ENCODE measurements around the gene ELP5. TPM values are rescaled to one million over a fixed set of nuclear protein-coding genes. Genes with fewer than 3 reads are reported as not detected.

Gene ELP5
- total and polyA plus RNA-seq, 2 donors (not counting 1 experiment from before 2014, with no cell fraction given), result 22.6 to 33.2 TPM

GRCh38 chr17:7241090-7241733, 10.8 kb upstream of the ELP5 start:
- Histone ChIP-seq H3K27ac (ENCODE audit: insufficient read depth, low read length) (peak overlapping the region; percentile 97), H3K9me3 (ENCODE audit: control insufficient read depth, insufficient read depth, low read depth, low read length) (no peaks in the 10 kb centered on the region), H3K4me1 (ENCODE audit: control insufficient read depth, extremely low read depth, insufficient read depth, low read length) (peaks cover 13% of the 10 kb centered on the region), H2AFZ (ENCODE audit: low read length) (no peak overlapping the region), H3K4me2 (ENCODE audit: extremely low read depth, insufficient read depth, low read length) (peak overlapping the region; percentile 96), H3K79me2 (ENCODE audit: control insufficient read depth, insufficient read depth, low read length) (peaks cover 47% of the 10 kb centered on the region), H4K20me1 (ENCODE audit: control insufficient read depth, extremely low read depth, insufficient read depth, low read length) (no peaks in the 10 kb centered on the region), H3K4me3 (replicated peaks in 1 of 4; ENCODE audit: control extremely low read depth in 1 of 4, insufficient read depth in 1 of 4, low read depth in 3 of 4, low read length in 4 of 4) (peak overlapping the region; percentile 74 to 98 (median 96)), H3K27me3 (ENCODE audit: control insufficient read depth, insufficient read depth, low read length) (no peaks in the 10 kb centered on the region), H3K9ac (ENCODE audit: insufficient read depth, low read length) (peak overlapping the region; percentile 96), H3K36me3 (ENCODE audit: control insufficient read depth, insufficient read depth, low read length) (peaks cover 18% of the 10 kb centered on the region)
- no peak for DNase-seq (ENCODE audit: low read depth in 2 of 2)
- TF ChIP-seq CTCF (conservative IDR thresholded peaks at IDR 0.05 in 1 of 2, IDR thresholded peaks at IDR 0.05 in 1 of 2; ENCODE audit: low read depth in 1 of 2, low read length in 2 of 2), result no peak
- TF ChIP-seq EZH2 (IDR thresholded peaks at IDR 0.05; ENCODE audit: low read length, missing control alignments), result no peak

GRCh38 chr17:7241783-7242716, 10.0 kb upstream of the ELP5 start, which contains the start of gene GABARAP:
GABARAP (minus strand) TSS chr17:7242449; CDS start chr17:7242330, 119 bp downstream.
- TF ChIP-seq EZH2 (IDR thresholded peaks at IDR 0.05; ENCODE audit: low read length, missing control alignments) (no peak), CTCF (conservative IDR thresholded peaks at IDR 0.05 in 1 of 2, IDR thresholded peaks at IDR 0.05 in 1 of 2; ENCODE audit: low read depth in 1 of 2, low read length in 2 of 2) (no peak)
- Histone ChIP-seq H3K27me3 (ENCODE audit: control insufficient read depth, insufficient read depth, low read length) (no peaks in the 10 kb centered on the region), H3K9me3 (ENCODE audit: control insufficient read depth, insufficient read depth, low read depth, low read length) (no peaks in the 10 kb centered on the region), H3K36me3 (ENCODE audit: control insufficient read depth, insufficient read depth, low read length) (peaks cover 14% of the 10 kb centered on the region), H3K27ac (ENCODE audit: insufficient read depth, low read length) (peak within 1 kb of the TSS; percentile 97), H3K79me2 (ENCODE audit: control insufficient read depth, insufficient read depth, low read length) (peaks cover 46% of the 10 kb centered on the region), H3K4me3 (replicated peaks in 1 of 4; ENCODE audit: control extremely low read depth in 1 of 4, insufficient read depth in 1 of 4, low read depth in 3 of 4, low read length in 4 of 4) (peak within 1 kb of the TSS; percentile 74 to 98 (median 96)), H3K4me1 (ENCODE audit: control insufficient read depth, extremely low read depth, insufficient read depth, low read length) (peaks cover 13% of the 10 kb centered on the region), H4K20me1 (ENCODE audit: control insufficient read depth, extremely low read depth, insufficient read depth, low read length) (no peaks in the 10 kb centered on the region), H2AFZ (ENCODE audit: low read length) (peak within 1 kb of the TSS; percentile 98), H3K9ac (ENCODE audit: insufficient read depth, low read length) (peak within 1 kb of the TSS; percentile 96), H3K4me2 (ENCODE audit: extremely low read depth, insufficient read depth, low read length) (peak within 1 kb of the TSS; percentile 100)
- peak; percentile 88 to 95 for DNase-seq (ENCODE audit: low read depth in 2 of 2)

Data from fibroblast of lung (primary cell).